OCI-LY7 (cell line): ENCODE results near the gene UPK3BL1. TPM values are rescaled to one million over a fixed set of nuclear protein-coding genes. Genes with fewer than 3 reads are reported as not detected.
"Not testable (repeated sequence)": the region's sequence is repeated elsewhere in the genome, so short reads cannot be mapped to it uniquely, and the experiment has no call there.

Source experiments
- BruUV-seq: library from RNA; stranded (reverse); fragments of 400-500 nt; replicated peaks from 2 replicates; lab custom pipeline; 2021; lab: Mats Ljungman, UMichigan
- CTCF ChIA-PET: fragments of 300-600 bp; sonication (Branson Sonifier 250); formaldehyde crosslinking; loops from one replicate; lab custom pipeline; 2022; ENCODE audit warnings: antibody characterized with exemption; ENCODE audit not compliant: unreplicated experiment; lab: Charles Lee
- POLR2A ChIA-PET: fragments of 300-600 bp; sonication (Branson Sonifier 250); formaldehyde crosslinking; loops from one replicate; lab custom pipeline; 2022; ENCODE audit warnings: antibody characterized with exemption; lab: Charles Lee
- DNase-seq: peaks from one replicate; pipeline ENCODE4 v3.0.0-alpha.2; 2015; ENCODE audit warnings: low spot score
- H2AFZ ChIP-seq: fragments of 200-600 bp; sonication (generic), shearing (Covaris generic); 2 replicates; pipeline ENCODE4 v1.6.1; 2014; ENCODE audit warnings: mild to moderate bottlenecking, antibody characterized with exemption, low read length, moderate library complexity
- H3K27ac ChIP-seq: fragments of 200-600 bp; sonication (generic); 2 replicates; pipeline ENCODE4 v1.5.1; 2014; ENCODE audit warnings: mixed run types, low read depth, mild to moderate bottlenecking, moderate library complexity, low read length, inconsistent platforms; ENCODE audit not compliant: poor library complexity, severe bottlenecking
- H3K36me3 ChIP-seq: fragments of 200-600 bp; sonication (generic); 2 replicates; pipeline ENCODE4 v1.6.1; 2014; ENCODE audit warnings: mild to moderate bottlenecking, antibody characterized with exemption, low read length, moderate library complexity, mixed read lengths; ENCODE audit not compliant: insufficient read depth
- H3K4me1 ChIP-seq: fragments of 200-600 bp; sonication (generic); 2 replicates; pipeline ENCODE4 v1.5.1; 2014; ENCODE audit warnings: mild to moderate bottlenecking, low read length; ENCODE audit not compliant: insufficient read depth, poor library complexity, severe bottlenecking
- H3K4me2 ChIP-seq: fragments of 200-600 bp; sonication (generic); 2 replicates; pipeline ENCODE4 v1.6.1; 2014; ENCODE audit warnings: mild to moderate bottlenecking, low read length
- H3K4me3 ChIP-seq: fragments of 200-600 bp; sonication (generic); 2 replicates; pipeline ENCODE4 v1.5.1; 2014; ENCODE audit warnings: mild to moderate bottlenecking, low read depth, low read length; ENCODE audit not compliant: poor library complexity, severe bottlenecking
- H3K79me2 ChIP-seq: fragments of 200-600 bp; sonication (generic); 2 replicates; pipeline ENCODE4 v1.6.1; 2016; ENCODE audit warnings: low read depth, mild to moderate bottlenecking, low read length, moderate library complexity, mixed read lengths; ENCODE audit not compliant: insufficient read depth
- H3K9me2 ChIP-seq: fragments of 200-600 bp; sonication (generic); 2 replicates; pipeline ENCODE4 v1.6.1; 2016; ENCODE audit warnings: mild to moderate bottlenecking, low read length, mixed read lengths; ENCODE audit not compliant: insufficient read depth
- H3K9me3 ChIP-seq: fragments of 200-600 bp; sonication (generic); 2 replicates; pipeline ENCODE4 v1.6.1; 2014; ENCODE audit warnings: mild to moderate bottlenecking, mixed run types, low read length, mixed read lengths
- H4K20me1 ChIP-seq: fragments of 200-600 bp; sonication (generic); 2 replicates; pipeline ENCODE4 v1.6.1; 2014; ENCODE audit warnings: mild to moderate bottlenecking, antibody characterized with exemption, low read length, moderate library complexity, mixed read lengths; ENCODE audit not compliant: insufficient read depth
- intact Hi-C: fragments of 100-400 bp; cut with micrococcal nuclease; formaldehyde crosslinking; loops from one replicate; pipeline ENCODE4 v1.10.0; 2022; ENCODE audit not compliant: unreplicated experiment
- total RNA-seq, 2 experiments: library from RNA; depleted of rRNA in 1 of 2; stranded (reverse); fragments of >200 nt in 1 of 2; shearing (Covaris generic) in 1 of 2; gene quantifications; 2 replicates each; pipeline ENCODE4 v1.2.3, GENCODE V29; 2014 to 2022

Gene UPK3BL1
- total RNA-seq, 2 experiments from 2014 or later, result 22.6 to 26.6 TPM

- H3K4me3 ChIP-seq, BruUV-seq: not testable (repeated sequence)
Measured at GRCh38 chr7:102664765-102665164, 22.2 kb upstream of the UPK3BL1 start.

GRCh38 chr7:102649924-102650323, 7.3 kb upstream of the UPK3BL1 start, which contains the start of gene SPDYE2B:
Gene SPDYE2B, plus strand, starts transcription at chr7:102650319. Its CDS starts 2,030 bp downstream, at chr7:102652349.
- H3K36me3 ChIP-seq, BruUV-seq, CTCF ChIA-PET, H3K9me3 ChIP-seq, H3K9me2 ChIP-seq, H3K4me1 ChIP-seq, intact Hi-C loops, POLR2A ChIA-PET, H3K79me2 ChIP-seq, H3K4me2 ChIP-seq, H3K27ac ChIP-seq, H2AFZ ChIP-seq, H3K4me3 ChIP-seq, DNase-seq, H4K20me1 ChIP-seq: not testable (repeated sequence)

More at GRCh38 chr7:102664765-102665164, 22.2 kb upstream of the UPK3BL1 start:
- H2AFZ ChIP-seq, H3K4me1 ChIP-seq, H3K79me2 ChIP-seq, H3K9me2 ChIP-seq, DNase-seq, H4K20me1 ChIP-seq, POLR2A ChIA-PET, H3K9me3 ChIP-seq, H3K36me3 ChIP-seq, CTCF ChIA-PET, H3K27ac ChIP-seq, intact Hi-C loops, H3K4me2 ChIP-seq: not testable (repeated sequence)

DNA sequence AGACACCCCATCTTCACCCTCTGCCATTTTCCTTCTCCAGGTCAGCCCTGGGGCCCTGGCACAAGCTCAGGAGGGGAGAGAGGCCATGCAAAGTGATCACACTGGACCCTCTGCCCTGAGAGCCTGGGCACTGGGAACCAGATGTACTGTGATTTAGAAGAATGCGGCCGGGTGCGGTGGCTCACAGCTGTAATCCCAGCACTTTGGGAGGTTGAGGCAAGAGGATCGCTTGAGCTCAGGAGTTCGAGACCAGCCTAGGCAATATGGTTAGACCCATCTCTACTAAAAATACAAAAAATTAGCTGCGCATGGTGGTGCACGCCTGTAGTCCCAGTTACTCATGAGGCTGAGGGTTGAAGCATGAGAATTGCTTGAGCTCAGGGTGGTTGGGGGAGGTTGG, 5.2 kb upstream of the UPK3BL1 start:
- BruUV-seq, intact Hi-C loops, H2AFZ ChIP-seq, H3K9me3 ChIP-seq, H3K4me1 ChIP-seq, H3K79me2 ChIP-seq, H3K36me3 ChIP-seq, DNase-seq, H3K4me2 ChIP-seq, CTCF ChIA-PET, H3K9me2 ChIP-seq, H3K4me3 ChIP-seq, POLR2A ChIA-PET, H3K27ac ChIP-seq, H4K20me1 ChIP-seq: not testable (repeated sequence)

DNA sequence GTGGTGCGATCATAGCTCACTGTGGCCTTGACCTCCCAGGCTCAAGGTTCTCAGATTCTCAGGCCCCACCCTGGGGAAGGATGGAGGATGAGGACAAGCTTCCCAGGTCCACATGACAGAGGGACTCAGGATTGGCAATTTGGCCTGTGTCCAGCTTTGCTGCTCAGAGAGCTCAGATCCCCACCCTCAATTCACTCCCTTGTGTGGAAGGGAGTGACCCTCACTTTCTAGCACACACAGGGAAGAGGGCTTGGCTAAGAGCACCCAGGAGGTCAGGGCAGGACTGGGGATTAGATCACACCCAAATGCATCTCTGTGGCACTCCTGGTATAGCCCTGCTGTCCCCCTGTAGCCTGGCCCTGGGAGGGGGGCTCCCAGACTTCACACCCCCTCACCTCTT, 813 bp upstream of the UPK3BL1 start:
- intact Hi-C loops, H3K9me2 ChIP-seq, POLR2A ChIA-PET, CTCF ChIA-PET, H3K27ac ChIP-seq, H3K36me3 ChIP-seq, BruUV-seq, H4K20me1 ChIP-seq, DNase-seq, H3K79me2 ChIP-seq, H3K9me3 ChIP-seq, H2AFZ ChIP-seq, H3K4me3 ChIP-seq, H3K4me1 ChIP-seq, H3K4me2 ChIP-seq: not testable (repeated sequence)

- H4K20me1 ChIP-seq, H3K4me2 ChIP-seq, H3K9me3 ChIP-seq, H2AFZ ChIP-seq, H3K4me1 ChIP-seq, H3K79me2 ChIP-seq, DNase-seq, H3K36me3 ChIP-seq, H3K27ac ChIP-seq, POLR2A ChIA-PET, H3K9me2 ChIP-seq, H3K4me3 ChIP-seq, CTCF ChIA-PET, intact Hi-C loops, BruUV-seq: not testable (repeated sequence)
Measured at GRCh38 chr7:102638848-102639247, 3.7 kb downstream of the UPK3BL1 start.

- H3K9me2 ChIP-seq, H3K9me3 ChIP-seq, CTCF ChIA-PET, H3K27ac ChIP-seq, H3K4me3 ChIP-seq, H3K4me2 ChIP-seq, H3K4me1 ChIP-seq, H4K20me1 ChIP-seq, intact Hi-C loops, H3K36me3 ChIP-seq, BruUV-seq, DNase-seq, H2AFZ ChIP-seq, H3K79me2 ChIP-seq, POLR2A ChIA-PET: not testable (repeated sequence)
Measured at GRCh38 chr7:102636956-102637355, 5.6 kb downstream of the UPK3BL1 start.

DNA sequence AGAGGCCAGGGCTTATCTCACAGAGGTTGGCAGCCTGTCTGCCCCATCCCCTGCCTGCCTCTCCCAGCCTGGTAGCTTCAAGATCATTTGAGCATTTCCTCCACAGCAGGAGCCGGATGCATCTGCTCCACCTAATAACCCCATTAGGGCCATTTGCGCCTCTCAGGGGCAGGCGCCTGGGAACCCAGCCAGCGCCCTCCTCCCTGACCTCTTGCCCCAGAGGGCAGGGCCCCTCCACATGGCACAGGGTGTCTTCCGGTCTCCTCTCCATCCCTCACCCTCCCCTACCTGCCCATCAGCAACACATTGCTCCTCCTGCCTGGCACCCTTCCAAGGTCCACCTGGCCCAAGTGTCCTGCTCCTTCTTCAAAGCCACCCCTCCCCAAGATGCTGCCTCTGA, 7.2 kb downstream of the UPK3BL1 start:
- POLR2A ChIA-PET, H3K4me2 ChIP-seq, H3K4me3 ChIP-seq, H3K4me1 ChIP-seq, CTCF ChIA-PET, H2AFZ ChIP-seq, H3K36me3 ChIP-seq, H3K27ac ChIP-seq, H4K20me1 ChIP-seq, H3K9me3 ChIP-seq, intact Hi-C loops, H3K9me2 ChIP-seq, H3K79me2 ChIP-seq, DNase-seq: not testable (repeated sequence)
- BruUV-seq, result TSS peak; percentile 77
